Measurements from ENCODE around the gene ZFP1.

- TF ChIP-seq CTCF (IDR thresholded peaks at IDR 0.05; ENCODE audit: poor library complexity) (no peak), EZH2 (IDR thresholded peaks at IDR 0.05; ENCODE audit: borderline replicate concordance) (no peak)
Measured at GRCh38 chr16:75103994-75104393, 44.3 kb upstream of the ZFP1 start.
